Neutrophil (primary cell): ENCODE data around the gene NGF.

Experiments
- H3K27ac ChIP-seq: fragments of 200-600 bp; sonication (generic); 2 replicates; pipeline ENCODE4 v1.5.1; 2016; ENCODE audit warnings: mild to moderate bottlenecking, moderate library complexity
- H3K27me3 ChIP-seq: fragments of 200-600 bp; sonication (generic); 2 replicates; pipeline ENCODE4 v1.6.0; 2016; ENCODE audit warnings: mild to moderate bottlenecking
- H3K36me3 ChIP-seq: fragments of 200-600 bp; sonication (generic); 2 replicates; pipeline ENCODE4 v1.5.1; 2017
- H3K4me1 ChIP-seq, 2 experiments: fragments of 200-600 bp in 1 of 2; sonication (generic) in 1 of 2; 1 replicate in 1 of 2; 2 replicates in 1 of 2; pipeline versions ENCODE4 v1.5.1 to v1.6.1; 2013 to 2016; ENCODE audit warnings: low read depth in 1 of 2, low read length in 1 of 2, mild to moderate bottlenecking in 1 of 2, moderate library complexity in 1 of 2; ENCODE audit not compliant: control insufficient read depth in 1 of 2, insufficient read depth in 1 of 2
- H3K4me3 ChIP-seq, 2 experiments: fragments of 200-600 bp in 1 of 2; sonication (generic) in 1 of 2; 1 replicate in 1 of 2; 2 replicates in 1 of 2; pipeline ENCODE4 v1.5.1; 2013 to 2016; ENCODE audit warnings: low read depth in 1 of 2, low read length in 1 of 2, mild to moderate bottlenecking in 1 of 2, moderate library complexity in 1 of 2
- H3K9me3 ChIP-seq: fragments of 200-600 bp; sonication (generic); 2 replicates; pipeline ENCODE4 v1.5.1; 2016
- TF ChIP-seq, protein P1 (sequence below): fragments of 200-600 bp; sonication (generic); IDR thresholded peaks from 2 replicates; pipeline ENCODE4 v1.5.1; 2016; ENCODE audit warnings: antibody characterized with exemption

The NGF gene

GRCh38 chr1:115343200-115343737 lies 5.2 kb upstream of the NGF start:
- H3K4me3 ChIP-seq: no peak overlapping the region

DNA sequence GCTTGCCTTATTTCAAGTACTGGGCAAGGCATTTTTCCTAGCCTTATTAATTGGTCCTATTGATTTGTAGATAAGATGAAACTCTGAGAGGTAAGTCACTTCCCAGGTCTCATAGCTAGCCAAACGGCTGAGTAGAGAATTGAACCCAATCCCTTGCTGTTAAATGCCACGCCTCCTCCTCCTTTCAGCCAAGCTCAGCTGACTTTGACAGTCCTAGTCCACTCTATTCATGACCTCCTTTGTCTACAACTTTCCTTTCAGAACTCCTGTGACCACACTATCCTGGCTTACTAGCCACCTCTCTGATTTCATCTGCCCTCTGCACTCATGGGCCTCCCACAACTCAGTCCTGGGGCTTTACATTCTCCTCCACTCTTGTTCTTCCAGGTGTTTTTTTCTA lies 3.9 kb upstream of the NGF start:
- Histone ChIP-seq H3K36me3 (no peaks in the 10 kb centered on the region), H3K27ac (no peak overlapping the region), H3K9me3 (no peaks in the 10 kb centered on the region), H3K27me3 (peaks cover 62% of the 10 kb centered on the region), H3K4me3 (no peak overlapping the region), H3K4me1 (peaks cover 6 to 25% of the 10 kb centered on the region in 2 experiments)
- TF ChIP-seq, protein P1, sequence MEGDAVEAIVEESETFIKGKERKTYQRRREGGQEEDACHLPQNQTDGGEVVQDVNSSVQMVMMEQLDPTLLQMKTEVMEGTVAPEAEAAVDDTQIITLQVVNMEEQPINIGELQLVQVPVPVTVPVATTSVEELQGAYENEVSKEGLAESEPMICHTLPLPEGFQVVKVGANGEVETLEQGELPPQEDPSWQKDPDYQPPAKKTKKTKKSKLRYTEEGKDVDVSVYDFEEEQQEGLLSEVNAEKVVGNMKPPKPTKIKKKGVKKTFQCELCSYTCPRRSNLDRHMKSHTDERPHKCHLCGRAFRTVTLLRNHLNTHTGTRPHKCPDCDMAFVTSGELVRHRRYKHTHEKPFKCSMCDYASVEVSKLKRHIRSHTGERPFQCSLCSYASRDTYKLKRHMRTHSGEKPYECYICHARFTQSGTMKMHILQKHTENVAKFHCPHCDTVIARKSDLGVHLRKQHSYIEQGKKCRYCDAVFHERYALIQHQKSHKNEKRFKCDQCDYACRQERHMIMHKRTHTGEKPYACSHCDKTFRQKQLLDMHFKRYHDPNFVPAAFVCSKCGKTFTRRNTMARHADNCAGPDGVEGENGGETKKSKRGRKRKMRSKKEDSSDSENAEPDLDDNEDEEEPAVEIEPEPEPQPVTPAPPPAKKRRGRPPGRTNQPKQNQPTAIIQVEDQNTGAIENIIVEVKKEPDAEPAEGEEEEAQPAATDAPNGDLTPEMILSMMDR: no peak

More at GRCh38 chr1:115343200-115343737, 5.2 kb upstream of the NGF start:
- H3K4me1 ChIP-seq: peaks cover 6 to 25% of the 10 kb centered on the region in 2 experiments
- no peak overlapping the region for H3K27ac ChIP-seq
- no peaks in the 10 kb centered on the region for H3K9me3 ChIP-seq
- H3K36me3 ChIP-seq: no peaks in the 10 kb centered on the region
- peaks cover 49% of the 10 kb centered on the region for H3K27me3 ChIP-seq
- TF ChIP-seq, protein P1: no peak

DNA sequence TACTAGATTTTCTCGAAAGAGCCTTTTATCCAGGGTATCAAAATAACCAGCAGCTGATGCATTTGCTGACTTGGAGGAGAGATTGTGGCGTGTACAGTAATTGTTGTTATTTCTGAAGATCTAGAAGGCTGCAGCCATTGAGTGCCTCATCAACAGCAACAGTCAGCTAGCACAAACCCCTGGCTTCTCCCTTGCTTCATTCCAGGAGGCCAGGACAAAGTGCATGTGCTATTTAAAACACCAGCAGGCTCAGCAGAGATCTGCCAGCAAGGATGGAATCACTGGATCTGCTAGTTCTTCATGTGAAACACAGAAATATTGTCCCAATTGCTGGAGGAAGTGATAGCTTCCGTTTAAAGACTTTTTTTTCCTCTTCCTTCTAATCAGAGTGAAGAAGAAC lies 2.8 kb upstream of the NGF start:
- Histone ChIP-seq H3K27me3 (peaks cover 73% of the 10 kb centered on the region), H3K36me3 (no peaks in the 10 kb centered on the region), H3K9me3 (no peaks in the 10 kb centered on the region), H3K4me1 (peaks cover 6 to 28% of the 10 kb centered on the region in 2 experiments), H3K4me3 (no peak overlapping the region), H3K27ac (no peak overlapping the region)
- TF ChIP-seq, protein P1: no peak

DNA sequence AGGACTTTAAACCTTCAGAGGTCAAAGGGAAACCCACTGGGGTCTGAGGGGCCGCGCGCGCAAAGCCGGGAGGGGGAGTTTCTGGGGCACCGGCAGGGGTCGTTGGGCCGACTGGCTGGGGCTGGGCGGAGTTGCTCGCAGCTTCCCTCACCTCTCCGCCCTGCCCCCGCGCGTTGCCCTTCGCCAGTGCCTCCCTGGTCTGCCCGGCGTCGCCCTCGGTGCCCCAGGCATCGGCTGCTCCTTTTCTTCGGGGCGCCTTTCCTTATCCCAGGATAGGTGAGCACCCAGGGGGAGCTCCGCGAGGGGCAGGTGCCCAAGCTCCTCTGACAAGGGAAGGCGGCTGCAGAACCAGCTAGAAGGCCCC lies 390 bp upstream of the NGF start:
- H3K27ac ChIP-seq: no peak overlapping the region
- peaks cover 15 to 43% of the 10 kb centered on the region in 2 experiments for H3K4me1 ChIP-seq
- H3K27me3 ChIP-seq: peaks cover 83% of the 10 kb centered on the region
- H3K4me3 ChIP-seq: no peak overlapping the region
- TF ChIP-seq, protein P1: no peak
- H3K36me3 ChIP-seq: no peaks in the 10 kb centered on the region
- H3K9me3 ChIP-seq: no peaks in the 10 kb centered on the region

DNA sequence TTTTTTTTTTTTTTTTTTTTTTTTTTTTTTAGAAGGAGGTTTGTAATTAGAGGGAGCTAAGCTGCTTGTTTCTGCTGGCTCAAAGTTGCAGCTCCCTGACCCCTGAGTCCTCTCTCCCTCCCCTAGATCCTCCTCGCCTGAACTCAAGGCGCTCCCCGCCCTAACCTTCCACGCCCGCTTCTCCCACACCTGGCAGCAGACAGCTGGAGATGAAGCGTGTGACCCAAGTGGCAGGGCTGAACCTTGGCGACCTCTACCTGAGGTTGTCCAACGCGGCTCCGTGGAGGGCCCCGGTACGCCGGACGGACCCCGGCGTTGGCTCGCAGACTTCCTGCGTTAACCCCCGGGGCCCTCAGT lies 795 bp downstream of the NGF start:
- Histone ChIP-seq H3K27ac (no peak overlapping the region), H3K4me1 (peaks cover 24 to 55% of the 10 kb centered on the region in 2 experiments), H3K27me3 (peaks cover 79% of the 10 kb centered on the region), H3K36me3 (no peaks in the 10 kb centered on the region), H3K4me3 (peak overlapping the region in 1 of 2 experiments; percentile 16), H3K9me3 (no peaks in the 10 kb centered on the region)
- TF ChIP-seq, protein P1: no peak

DNA sequence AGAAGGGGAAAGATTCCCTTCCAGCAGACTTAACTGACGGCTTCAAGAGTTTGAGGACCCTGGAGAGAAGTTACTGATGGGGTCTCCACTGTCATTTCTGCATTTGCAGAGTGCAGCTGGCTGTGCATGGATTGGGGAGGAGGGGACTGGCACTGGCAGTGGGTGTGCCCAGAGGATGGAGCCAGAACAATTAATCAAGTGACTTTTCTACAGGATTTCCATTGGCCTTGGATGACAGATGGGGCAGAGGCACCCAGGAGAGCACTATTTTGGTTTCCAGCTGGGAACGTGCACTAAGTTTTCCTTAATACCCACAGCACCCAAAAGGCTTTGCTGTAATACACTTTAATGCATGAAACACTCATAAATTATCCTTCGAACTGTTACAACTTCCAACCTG lies 1.3 kb downstream of the NGF start:
- no peak overlapping the region for H3K4me3 ChIP-seq

More for the DNA sequence above, 1.3 kb downstream of the NGF start:
- TF ChIP-seq, protein P1: no peak
- Histone ChIP-seq H3K36me3 (no peaks in the 10 kb centered on the region), H3K27me3 (peaks cover 79% of the 10 kb centered on the region), H3K9me3 (no peaks in the 10 kb centered on the region), H3K4me1 (peaks cover 24 to 58% of the 10 kb centered on the region in 2 experiments), H3K27ac (no peak overlapping the region)
